ENCODE results near the gene MTHFD2.

MTHFD2 gene

GRCh38 chr2:74260495-74260894 lies 62.1 kb downstream of the MTHFD2 start:
- in situ Hi-C loops (cut with MboI; ENCODE audit: low sequenced_read_pairs): no loop called here

GRCh38 chr2:74261204-74261864 lies 62.9 kb downstream of the MTHFD2 start:
- in situ Hi-C loops (cut with MboI; ENCODE audit: low sequenced_read_pairs): no loop called here

- in situ Hi-C loops (cut with MboI; ENCODE audit: low sequenced_read_pairs): no loop called here
Observed at GRCh38 chr2:74262681-74263080, 64.3 kb downstream of the MTHFD2 start.

GRCh38 chr2:74264281-74264680 lies 65.9 kb downstream of the MTHFD2 start:
- in situ Hi-C loops (cut with MboI; ENCODE audit: low sequenced_read_pairs): no loop called here

GRCh38 chr2:74267068-74267467 lies 68.7 kb downstream of the MTHFD2 start:
- in situ Hi-C loops (cut with MboI; ENCODE audit: low sequenced_read_pairs): no loop called here
